BJ (cell line): ENCODE results near the gene ZDHHC14. TPM values are rescaled to one million over a fixed set of nuclear protein-coding genes. Genes with fewer than 3 reads are reported as not detected.

Experiments used
- CTCF ChIA-PET: fragments of 350-600 bp; formaldehyde crosslinking; extraction: SDS; loops from one replicate; lab custom pipeline; 2021; ENCODE audit warnings: antibody characterized with exemption, inconsistent platforms; lab: Yijun Ruan, JAX
- POLR2A ChIA-PET: fragments of 300-600 bp; sonication (Branson Sonifier 250); formaldehyde crosslinking; extraction: SDS; loops from one replicate; lab custom pipeline; 2021; ENCODE audit warnings: antibody characterized with exemption; lab: Charles Lee
- DNase-seq: peaks from one replicate; pipeline ENCODE4 v3.0.0-alpha.2; 2011; ENCODE audit warnings: low read depth
- H3K27me3 ChIP-seq: 2 replicates; pipeline ENCODE4 v1.6.0; 2011; ENCODE audit warnings: low read length; ENCODE audit not compliant: control insufficient read depth, insufficient read depth
- H3K36me3 ChIP-seq: 2 replicates; pipeline ENCODE4 v1.5.1; 2011; ENCODE audit warnings: low read length; ENCODE audit not compliant: control insufficient read depth, insufficient read depth
- H3K4me3 ChIP-seq: 2 replicates; pipeline ENCODE4 v1.5.1; 2011; ENCODE audit warnings: low read depth, mild to moderate bottlenecking, control low read depth, low read length
- polyA plus RNA-seq: library from polyadenylated mRNA; depleted of rRNA; stranded (reverse); fragments of >200 nt; gene quantifications from 2 replicates; pipeline ENCODE4 v1.2.3, GENCODE V29; 2011
- TF ChIP-seq, protein P1 (sequence below): IDR thresholded peaks from 2 replicates; pipeline ENCODE4 v1.5.1; 2011; ENCODE audit warnings: low read depth, mild to moderate bottlenecking, control low read depth, inconsistent platforms, low read length, moderate library complexity; ENCODE audit not compliant: insufficient read depth

Gene ZDHHC14
- polyA plus RNA-seq, 1 experiment, result 3.6 TPM

DNA sequence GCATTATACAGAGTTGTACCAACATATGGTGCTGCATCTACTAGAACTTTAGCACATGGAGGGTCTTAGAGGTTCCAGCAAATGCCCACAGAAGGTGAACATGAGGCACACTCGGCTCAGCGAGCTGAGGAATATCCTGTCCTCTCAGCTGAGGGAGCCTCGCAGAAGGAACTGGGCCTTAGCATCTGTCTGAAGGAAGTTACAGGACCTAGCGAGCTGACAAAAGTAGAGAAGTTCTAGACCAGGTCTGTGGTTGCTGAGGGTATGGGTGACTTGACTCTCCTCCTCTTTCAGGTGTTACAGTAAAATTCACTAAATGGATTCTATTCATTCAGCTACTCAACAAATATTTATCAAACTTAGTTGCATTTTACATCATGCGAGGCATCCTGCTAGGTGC lies 157.2 kb downstream of the ZDHHC14 start:
- H3K36me3 ChIP-seq, result no peaks in the 10 kb centered on the region
- H3K4me3 ChIP-seq, result no peak overlapping the region
- DNase-seq, result no peak
- TF ChIP-seq, protein P1, sequence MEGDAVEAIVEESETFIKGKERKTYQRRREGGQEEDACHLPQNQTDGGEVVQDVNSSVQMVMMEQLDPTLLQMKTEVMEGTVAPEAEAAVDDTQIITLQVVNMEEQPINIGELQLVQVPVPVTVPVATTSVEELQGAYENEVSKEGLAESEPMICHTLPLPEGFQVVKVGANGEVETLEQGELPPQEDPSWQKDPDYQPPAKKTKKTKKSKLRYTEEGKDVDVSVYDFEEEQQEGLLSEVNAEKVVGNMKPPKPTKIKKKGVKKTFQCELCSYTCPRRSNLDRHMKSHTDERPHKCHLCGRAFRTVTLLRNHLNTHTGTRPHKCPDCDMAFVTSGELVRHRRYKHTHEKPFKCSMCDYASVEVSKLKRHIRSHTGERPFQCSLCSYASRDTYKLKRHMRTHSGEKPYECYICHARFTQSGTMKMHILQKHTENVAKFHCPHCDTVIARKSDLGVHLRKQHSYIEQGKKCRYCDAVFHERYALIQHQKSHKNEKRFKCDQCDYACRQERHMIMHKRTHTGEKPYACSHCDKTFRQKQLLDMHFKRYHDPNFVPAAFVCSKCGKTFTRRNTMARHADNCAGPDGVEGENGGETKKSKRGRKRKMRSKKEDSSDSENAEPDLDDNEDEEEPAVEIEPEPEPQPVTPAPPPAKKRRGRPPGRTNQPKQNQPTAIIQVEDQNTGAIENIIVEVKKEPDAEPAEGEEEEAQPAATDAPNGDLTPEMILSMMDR, result no peak
- CTCF ChIA-PET, result interaction anchor here (0.5 kb wide), 1 partner anchor 1999 kb away, joined by 3 read pairs; no protein-coding TSS in a partner anchor
- no peaks in the 10 kb centered on the region for H3K27me3 ChIP-seq
- POLR2A ChIA-PET, result no interaction called here

DNA sequence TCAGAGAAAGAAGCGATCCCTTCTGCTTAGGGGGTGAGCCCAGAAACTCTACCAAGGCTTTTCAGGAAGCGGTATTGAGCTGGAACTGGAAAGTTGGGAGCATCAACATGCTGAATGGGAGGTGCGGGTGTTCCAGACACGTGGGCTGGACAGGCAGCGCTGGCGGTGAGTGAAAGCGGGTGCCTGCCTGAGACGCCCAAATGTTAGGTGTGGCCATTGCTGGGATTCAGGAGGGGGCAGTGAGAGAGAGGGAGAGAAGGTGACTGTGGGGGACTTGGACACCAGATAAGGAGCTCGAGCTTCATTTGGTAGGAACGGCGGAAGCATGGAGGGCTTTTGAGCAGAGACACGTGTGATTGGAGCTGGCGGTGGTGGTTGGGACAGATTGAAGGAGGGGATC lies 157.7 kb downstream of the ZDHHC14 start:
- ChIA-PET CTCF (no interaction called here), POLR2A (no interaction called here)
- no peaks in the 10 kb centered on the region for H3K27me3 ChIP-seq
- no peaks in the 10 kb centered on the region for H3K36me3 ChIP-seq
- TF ChIP-seq, protein P1, result no peak
- no peak for DNase-seq
- H3K4me3 ChIP-seq, result no peak overlapping the region

DNA sequence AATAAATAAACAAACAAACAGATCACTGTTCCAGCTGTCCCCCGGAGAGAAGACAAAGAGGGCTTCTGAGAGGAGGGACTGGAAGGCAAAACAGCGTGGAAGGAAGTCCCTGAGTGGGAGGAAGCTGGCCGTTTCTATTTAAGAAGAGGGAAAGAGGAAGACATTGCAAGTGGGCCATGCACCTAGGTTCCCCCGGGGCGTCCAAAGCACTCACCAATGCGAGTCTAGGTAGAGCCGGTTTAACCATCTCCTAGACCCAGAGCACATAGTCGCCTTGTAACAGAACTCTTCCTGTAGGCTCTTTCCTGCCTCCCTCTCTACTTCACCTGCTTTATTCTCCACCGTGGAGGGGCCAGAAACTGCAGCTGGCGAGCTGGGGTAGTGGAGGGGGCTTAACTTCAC lies 158.4 kb downstream of the ZDHHC14 start:
- ChIA-PET CTCF (no interaction called here), POLR2A (no interaction called here)
- Histone ChIP-seq H3K4me3 (no peak overlapping the region), H3K27me3 (no peaks in the 10 kb centered on the region), H3K36me3 (no peaks in the 10 kb centered on the region)
- DNase-seq, result no peak
- TF ChIP-seq, protein P1, result no peak

DNA sequence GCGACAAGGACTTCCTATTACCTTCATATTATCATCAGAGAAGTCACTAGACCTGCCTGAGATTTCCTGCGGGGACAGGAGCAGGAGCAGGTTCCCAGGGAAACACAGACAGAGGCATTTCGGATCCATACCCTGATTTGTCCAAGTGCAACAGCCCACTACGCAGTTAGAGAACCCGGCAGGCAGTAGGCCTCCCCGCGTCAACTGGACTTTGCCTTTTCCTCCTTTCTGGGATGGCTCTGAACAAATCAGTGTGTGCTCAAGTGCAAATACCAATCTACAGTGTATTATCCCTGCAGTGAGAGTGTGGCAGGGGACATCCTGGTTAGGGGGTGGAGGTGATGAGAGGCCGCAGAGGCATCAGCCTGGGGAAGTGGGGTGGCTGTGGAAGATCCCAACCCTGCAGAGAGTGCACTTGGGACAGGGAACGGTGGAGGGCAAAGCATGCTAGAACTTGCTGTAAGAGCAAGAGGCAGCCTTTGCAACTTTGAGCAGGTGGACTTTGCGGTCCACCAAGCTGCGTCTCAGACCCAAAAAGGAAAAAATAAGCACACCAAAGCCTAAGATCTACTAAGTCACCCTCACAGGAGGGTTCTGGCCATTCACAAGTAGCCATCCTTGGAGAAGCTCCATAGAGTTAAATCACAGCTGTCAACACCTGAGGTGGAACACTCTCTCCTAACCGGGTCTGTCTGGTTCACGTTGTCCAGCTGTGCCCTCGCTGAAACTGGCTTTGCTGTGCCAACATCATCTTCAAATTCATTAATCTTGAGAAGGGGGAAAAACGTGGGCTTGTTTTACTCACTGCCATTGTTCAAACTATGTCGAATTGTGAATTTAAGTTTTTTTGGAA lies 159.1 kb downstream of the ZDHHC14 start:
- H3K36me3 ChIP-seq, result no peaks in the 10 kb centered on the region
- CTCF ChIA-PET, result no interaction called here
- TF ChIP-seq, protein P1, result no peak
- no peak for DNase-seq
- no peak overlapping the region for H3K4me3 ChIP-seq
- POLR2A ChIA-PET, result no interaction called here
- H3K27me3 ChIP-seq, result no peaks in the 10 kb centered on the region

DNA sequence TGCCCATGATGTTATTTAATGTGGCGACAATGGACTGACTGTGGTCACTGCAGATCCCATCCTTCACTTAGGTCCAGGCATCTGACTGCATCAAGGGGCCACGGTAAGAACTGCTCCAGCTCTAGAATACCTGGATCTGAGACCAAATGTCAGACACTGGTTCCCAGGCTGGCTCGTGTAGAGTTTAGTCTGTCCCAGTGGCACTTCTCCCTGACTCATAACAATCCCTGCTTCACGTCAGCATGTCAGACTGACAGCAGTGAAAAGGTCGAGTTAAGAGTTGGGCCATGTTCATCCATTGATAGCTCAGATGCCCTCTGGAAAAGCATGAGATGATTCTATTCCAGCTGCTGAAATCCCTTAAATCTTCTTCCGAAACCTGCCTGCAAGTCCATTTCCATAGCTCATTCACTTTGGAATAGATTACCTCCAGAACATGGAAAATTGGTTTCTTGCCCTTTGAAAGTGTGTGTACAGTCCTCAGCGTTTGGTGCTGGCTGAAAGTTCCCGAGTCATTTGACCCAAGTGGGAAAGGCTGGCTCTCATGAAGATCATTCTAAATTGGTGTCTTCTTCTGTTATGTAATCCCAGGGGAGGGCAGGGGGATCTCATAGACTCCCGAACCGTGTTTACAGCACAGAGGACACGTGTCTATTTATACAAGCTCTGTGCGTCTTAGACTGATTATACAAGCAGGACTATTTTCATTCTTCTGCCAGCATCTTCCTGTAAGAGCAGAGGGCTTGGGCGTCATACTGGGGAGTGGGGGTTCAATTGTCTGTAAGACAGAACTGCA lies 160.8 kb downstream of the ZDHHC14 start:
- DNase-seq, result no peak
- TF ChIP-seq, protein P1, result no peak
- ChIA-PET POLR2A (no interaction called here), CTCF (interaction anchor here (0.6 kb wide), 1 partner anchor 9 kb away, joined by 3 read pairs; no protein-coding TSS in a partner anchor)
- H3K4me3 ChIP-seq, result no peak overlapping the region
- H3K36me3 ChIP-seq, result no peaks in the 10 kb centered on the region
- no peaks in the 10 kb centered on the region for H3K27me3 ChIP-seq
